HEK293 (cell line): ENCODE data around the gene PLAU.

Experiments used
- CTCF ChIA-PET: fragments of 350-600 bp; formaldehyde crosslinking; extraction: SDS; loops from one replicate; lab custom pipeline; 2021; ENCODE audit warnings: antibody characterized with exemption; lab: Yijun Ruan, JAX
- POLR2A ChIA-PET: fragments of 300-600 bp; formaldehyde crosslinking; extraction: SDS; loops from one replicate; lab custom pipeline; 2020; ENCODE audit warnings: antibody characterized with exemption, inconsistent platforms; lab: Yijun Ruan, JAX
- H3K27ac ChIP-seq: fragments of 200-500 bp; sonication (Bioruptor generic); 2 replicates; pipeline ENCODE4 v1.5.1; 2014; ENCODE audit warnings: low read depth, low read length, control low read depth, inconsistent platforms; ENCODE audit errors: extremely low read depth
- H3K36me3 ChIP-seq, 2 experiments: fragments of 200-500 bp in 1 of 2; sonication (Bioruptor generic) in 1 of 2; 1 replicate in 1 of 2; 2 replicates in 1 of 2; pipeline ENCODE4 v1.5.1; 2014 to 2017; ENCODE audit warnings: inconsistent platforms in 2 of 2, low read length in 2 of 2; ENCODE audit not compliant: control insufficient read depth in 2 of 2, insufficient read depth in 1 of 2
- H3K4me1 ChIP-seq: fragments of 200-500 bp; sonication (Bioruptor generic); 2 replicates; pipeline ENCODE4 v1.5.1; 2014; ENCODE audit warnings: mild to moderate bottlenecking, low read length, inconsistent platforms; ENCODE audit not compliant: control insufficient read depth, insufficient read depth
- H3K4me3 ChIP-seq: 2 replicates; pipeline ENCODE4 v1.5.1; 2011; ENCODE audit warnings: low read depth, mild to moderate bottlenecking, control low read depth, low read length, moderate library complexity
- H3K9me3 ChIP-seq: fragments of 200-500 bp; sonication (Bioruptor generic); 2 replicates; pipeline ENCODE4 v1.5.1; 2014; ENCODE audit warnings: low read depth, low read length, inconsistent platforms; ENCODE audit not compliant: control insufficient read depth, insufficient read depth
- GFI1B ChIP-seq: fragments of 450-650 bp; formaldehyde crosslinking; IDR thresholded peaks from 2 replicates; pipeline ENCODE4 v1.5.1; 2016; ENCODE audit warnings: missing biosample characterization, missing genetic modification characterization
- IKZF3 ChIP-seq: fragments of 450-650 bp; IDR thresholded peaks from 2 replicates; pipeline ENCODE4 v1.5.0; 2018; ENCODE audit warnings: missing biosample characterization, mild to moderate bottlenecking, missing genetic modification characterization, moderate library complexity
- MZF1 ChIP-seq: fragments of 450-650 bp; formaldehyde crosslinking; IDR thresholded peaks from 2 replicates; pipeline ENCODE4 v1.5.1; 2017; ENCODE audit warnings: missing biosample characterization, missing genetic modification characterization, borderline replicate concordance
- REPIN1 ChIP-seq: fragments of 450-650 bp; formaldehyde crosslinking; IDR thresholded peaks from 2 replicates; pipeline ENCODE4 v1.5.1; 2017; ENCODE audit warnings: missing biosample characterization, missing genetic modification characterization, low read depth
- TRIM28 ChIP-seq: IDR thresholded peaks from 2 replicates; pipeline ENCODE4 v1.6.1; 2011; ENCODE audit warnings: low read length, control low read depth, borderline replicate concordance
- ZBTB26 ChIP-seq: fragments of 450-650 bp; formaldehyde crosslinking; optimal IDR thresholded peaks from 2 replicates; pipeline ENCODE3; 2016; ENCODE audit warnings: missing biosample characterization, mild to moderate bottlenecking, missing genetic modification characterization
- ZNF114 ChIP-seq: fragments of 450-650 bp; formaldehyde crosslinking; IDR thresholded peaks from 2 replicates; pipeline ENCODE4 v1.5.0; 2017; ENCODE audit warnings: missing biosample characterization, missing genetic modification characterization
- ZNF239 ChIP-seq: fragments of 450-650 bp; formaldehyde crosslinking; IDR thresholded peaks from 2 replicates; pipeline ENCODE4 v1.5.1; 2016; ENCODE audit warnings: missing biosample characterization, missing genetic modification characterization
- ZNF366 ChIP-seq: fragments of 450-650 bp; formaldehyde crosslinking; conservative IDR thresholded peaks from 2 replicates; pipeline ENCODE4 v1.5.1; 2016; ENCODE audit warnings: missing biosample characterization, missing genetic modification characterization
- ZNF558 ChIP-seq: fragments of 450-650 bp; formaldehyde crosslinking; IDR thresholded peaks from 2 replicates; pipeline ENCODE4 v1.5.1; 2016; ENCODE audit warnings: missing biosample characterization, missing genetic modification characterization
- ZNF610 ChIP-seq: fragments of 450-650 bp; formaldehyde crosslinking; IDR thresholded peaks from 2 replicates; pipeline ENCODE4 v1.5.1; 2016; ENCODE audit warnings: missing biosample characterization, missing genetic modification characterization, borderline replicate concordance
- ZNF654 ChIP-seq: fragments of 450-650 bp; formaldehyde crosslinking; IDR thresholded peaks from 2 replicates; pipeline ENCODE4 v1.5.1; 2016; ENCODE audit warnings: low read depth, missing biosample characterization, missing genetic modification characterization
- ZNF707 ChIP-seq: fragments of 450-650 bp; formaldehyde crosslinking; IDR thresholded peaks from 2 replicates; pipeline ENCODE4 v1.5.1; 2016; ENCODE audit warnings: missing biosample characterization, missing genetic modification characterization
- ZNF791 ChIP-seq: fragments of 450-650 bp; formaldehyde crosslinking; IDR thresholded peaks from 2 replicates; pipeline ENCODE4 v1.5.1; 2016; ENCODE audit warnings: missing biosample characterization, missing genetic modification characterization
- TF ChIP-seq, protein P1 (sequence below): fragments of 450-650 bp; formaldehyde crosslinking; IDR thresholded peaks from 2 replicates; pipeline ENCODE4 v1.5.1; 2017; ENCODE audit warnings: missing biosample characterization, missing genetic modification characterization
- TF ChIP-seq, protein P2 (sequence below): fragments of 450-650 bp; formaldehyde crosslinking; IDR thresholded peaks from 2 replicates; pipeline ENCODE4 v1.5.1; 2016; ENCODE audit warnings: missing biosample characterization, missing genetic modification characterization, borderline replicate concordance
- TF ChIP-seq, protein P3 (sequence below): fragments of 450-650 bp; IDR thresholded peaks from 2 replicates; pipeline ENCODE4 v1.5.1; 2018; ENCODE audit warnings: missing biosample characterization, mild to moderate bottlenecking, missing genetic modification characterization

Gene PLAU

GRCh38 chr10:73953665-73954064 lies 42.7 kb downstream of the PLAU start:
- H3K27ac ChIP-seq: no peak overlapping the region
- POLR2A ChIA-PET: interaction anchor here (0.6 kb wide), 1 partner anchor 13 kb away, joined by 3 read pairs; no protein-coding TSS in a partner anchor
- H3K4me1 ChIP-seq: peaks cover 10% of the 10 kb centered on the region; the same call in 1 of the 2 replicates
- no peaks in the 10 kb centered on the region for H3K9me3 ChIP-seq
- no peak for TF ChIP-seq IKZF3 (tag by site-specific recombination)
- TF ChIP-seq, protein P1, sequence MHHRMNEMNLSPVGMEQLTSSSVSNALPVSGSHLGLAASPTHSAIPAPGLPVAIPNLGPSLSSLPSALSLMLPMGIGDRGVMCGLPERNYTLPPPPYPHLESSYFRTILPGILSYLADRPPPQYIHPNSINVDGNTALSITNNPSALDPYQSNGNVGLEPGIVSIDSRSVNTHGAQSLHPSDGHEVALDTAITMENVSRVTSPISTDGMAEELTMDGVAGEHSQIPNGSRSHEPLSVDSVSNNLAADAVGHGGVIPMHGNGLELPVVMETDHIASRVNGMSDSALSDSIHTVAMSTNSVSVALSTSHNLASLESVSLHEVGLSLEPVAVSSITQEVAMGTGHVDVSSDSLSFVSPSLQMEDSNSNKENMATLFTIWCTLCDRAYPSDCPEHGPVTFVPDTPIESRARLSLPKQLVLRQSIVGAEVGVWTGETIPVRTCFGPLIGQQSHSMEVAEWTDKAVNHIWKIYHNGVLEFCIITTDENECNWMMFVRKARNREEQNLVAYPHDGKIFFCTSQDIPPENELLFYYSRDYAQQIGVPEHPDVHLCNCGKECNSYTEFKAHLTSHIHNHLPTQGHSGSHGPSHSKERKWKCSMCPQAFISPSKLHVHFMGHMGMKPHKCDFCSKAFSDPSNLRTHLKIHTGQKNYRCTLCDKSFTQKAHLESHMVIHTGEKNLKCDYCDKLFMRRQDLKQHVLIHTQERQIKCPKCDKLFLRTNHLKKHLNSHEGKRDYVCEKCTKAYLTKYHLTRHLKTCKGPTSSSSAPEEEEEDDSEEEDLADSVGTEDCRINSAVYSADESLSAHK (tag by site-specific recombination): no peak
- TF ChIP-seq, protein P2, sequence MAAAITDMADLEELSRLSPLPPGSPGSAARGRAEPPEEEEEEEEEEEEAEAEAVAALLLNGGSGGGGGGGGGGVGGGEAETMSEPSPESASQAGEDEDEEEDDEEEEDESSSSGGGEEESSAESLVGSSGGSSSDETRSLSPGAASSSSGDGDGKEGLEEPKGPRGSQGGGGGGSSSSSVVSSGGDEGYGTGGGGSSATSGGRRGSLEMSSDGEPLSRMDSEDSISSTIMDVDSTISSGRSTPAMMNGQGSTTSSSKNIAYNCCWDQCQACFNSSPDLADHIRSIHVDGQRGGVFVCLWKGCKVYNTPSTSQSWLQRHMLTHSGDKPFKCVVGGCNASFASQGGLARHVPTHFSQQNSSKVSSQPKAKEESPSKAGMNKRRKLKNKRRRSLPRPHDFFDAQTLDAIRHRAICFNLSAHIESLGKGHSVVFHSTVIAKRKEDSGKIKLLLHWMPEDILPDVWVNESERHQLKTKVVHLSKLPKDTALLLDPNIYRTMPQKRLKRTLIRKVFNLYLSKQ (tag by site-specific recombination): no peak
- TF ChIP-seq ZNF114 (tag by site-specific recombination): no peak
- TF ChIP-seq ZNF707 (tag by site-specific recombination): no peak
- no peak for TF ChIP-seq GFI1B
- no peak for TF ChIP-seq MZF1 (tag by site-specific recombination)
- TF ChIP-seq REPIN1 (tag by site-specific recombination): no peak
- TF ChIP-seq ZNF239 (tag by site-specific recombination): no peak
- CTCF ChIA-PET: interaction anchor here (0.5 to 2.4 kb wide), 8 partner anchors 10 to 127 kb away, joined by 3 to 21 read pairs (median 5); no protein-coding TSS in a partner anchor
- H3K4me3 ChIP-seq: no peak overlapping the region
- H3K36me3 ChIP-seq: no peaks in the 10 kb centered on the region

GRCh38 chr10:73954737-73955136 lies 43.8 kb downstream of the PLAU start:
- ChIA-PET CTCF (no interaction called here), POLR2A (no interaction called here)
- Histone ChIP-seq H3K27ac (no peak overlapping the region), H3K9me3 (no peaks in the 10 kb centered on the region), H3K36me3 (no peaks in the 10 kb centered on the region), H3K4me3 (no peak overlapping the region), H3K4me1 (peaks cover 10% of the 10 kb centered on the region; the same call in 1 of the 2 replicates)
- no peak for TF ChIP-seq ZNF791 (tag by site-specific recombination)
- TF ChIP-seq, protein P3, sequence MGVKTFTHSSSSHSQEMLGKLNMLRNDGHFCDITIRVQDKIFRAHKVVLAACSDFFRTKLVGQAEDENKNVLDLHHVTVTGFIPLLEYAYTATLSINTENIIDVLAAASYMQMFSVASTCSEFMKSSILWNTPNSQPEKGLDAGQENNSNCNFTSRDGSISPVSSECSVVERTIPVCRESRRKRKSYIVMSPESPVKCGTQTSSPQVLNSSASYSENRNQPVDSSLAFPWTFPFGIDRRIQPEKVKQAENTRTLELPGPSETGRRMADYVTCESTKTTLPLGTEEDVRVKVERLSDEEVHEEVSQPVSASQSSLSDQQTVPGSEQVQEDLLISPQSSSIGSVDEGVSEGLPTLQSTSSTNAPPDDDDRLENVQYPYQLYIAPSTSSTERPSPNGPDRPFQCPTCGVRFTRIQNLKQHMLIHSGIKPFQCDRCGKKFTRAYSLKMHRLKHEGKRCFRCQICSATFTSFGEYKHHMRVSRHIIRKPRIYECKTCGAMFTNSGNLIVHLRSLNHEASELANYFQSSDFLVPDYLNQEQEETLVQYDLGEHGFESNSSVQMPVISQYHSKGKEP (tag by site-specific recombination): no peak
- TF ChIP-seq ZBTB26 (tag by site-specific recombination): no peak
- no peak for TF ChIP-seq ZNF610 (tag by site-specific recombination)
- no peak for TF ChIP-seq ZNF654 (tag by site-specific recombination)
- no peak for TF ChIP-seq ZNF558 (tag by site-specific recombination)
- no peak for TF ChIP-seq ZNF366
- no peak for TF ChIP-seq TRIM28
